Stimulated activated CD8-positive, alpha-beta memory T cell treated with anti-CD3 and anti-CD28 coated beads, Interleukin-7, amount 100 ng/mL, for 1 hour (primary cell): ENCODE measurements around the gene GAA.
A peak's percentile ranks its signal among the peaks of the same experiment; 100 is the strongest.

Source experiments
- DNase-seq, 2 donors: peaks; one replicate each; pipeline ENCODE4 v3.0.0-alpha.2; 2020; ENCODE audit warnings: low read depth in 2 of 2

The GAA gene

GRCh38 chr17:80101011-80101945 lies at the start of gene GAA:
Gene GAA, plus strand, starts transcription at chr17:80101581. Its CDS starts 3,006 bp downstream, at chr17:80104587.
- DNase-seq = peak; percentile 73 to 80

DNA sequence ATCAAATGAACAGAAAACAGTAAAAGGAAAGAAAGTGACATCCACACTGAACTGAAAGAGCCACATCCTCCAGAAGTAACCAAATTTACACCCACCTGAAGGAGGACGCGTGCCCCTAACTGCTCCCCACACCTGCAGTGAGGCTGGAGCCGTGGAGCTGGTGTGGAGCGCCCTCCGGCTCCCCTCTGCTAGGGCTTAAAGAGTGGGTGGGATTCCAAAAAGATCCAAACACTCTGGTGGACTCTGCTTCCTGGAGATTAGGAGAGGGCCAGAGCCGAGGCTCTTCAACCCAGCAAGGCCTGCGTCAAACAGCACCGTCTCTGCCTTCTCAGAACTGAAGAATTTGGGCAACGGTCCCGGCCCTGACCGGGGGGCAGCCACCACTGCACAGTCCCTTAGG lies 49.7 kb upstream of the GAA start:
- DNase-seq = no peak

DNA sequence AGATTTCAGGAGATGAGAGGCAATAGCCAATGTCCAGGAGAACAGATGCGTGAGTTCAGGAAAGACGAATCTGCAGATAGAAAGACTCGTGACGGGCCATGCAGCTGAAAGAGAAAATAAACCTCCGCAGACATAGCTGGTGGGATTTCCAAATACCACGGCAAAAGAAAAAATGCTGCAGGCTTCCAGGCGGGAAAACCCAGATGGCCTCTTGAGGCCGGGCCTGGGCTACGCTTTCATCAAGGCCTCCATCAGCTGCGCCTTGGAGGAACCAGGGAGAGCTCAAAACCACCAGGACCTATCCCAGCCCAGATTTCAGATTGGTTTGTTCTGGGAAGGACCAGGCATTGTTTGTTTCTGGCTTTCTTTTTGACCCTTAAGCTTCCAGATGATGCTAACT lies 48.3 kb upstream of the GAA start:
- DNase-seq = no peak

DNA sequence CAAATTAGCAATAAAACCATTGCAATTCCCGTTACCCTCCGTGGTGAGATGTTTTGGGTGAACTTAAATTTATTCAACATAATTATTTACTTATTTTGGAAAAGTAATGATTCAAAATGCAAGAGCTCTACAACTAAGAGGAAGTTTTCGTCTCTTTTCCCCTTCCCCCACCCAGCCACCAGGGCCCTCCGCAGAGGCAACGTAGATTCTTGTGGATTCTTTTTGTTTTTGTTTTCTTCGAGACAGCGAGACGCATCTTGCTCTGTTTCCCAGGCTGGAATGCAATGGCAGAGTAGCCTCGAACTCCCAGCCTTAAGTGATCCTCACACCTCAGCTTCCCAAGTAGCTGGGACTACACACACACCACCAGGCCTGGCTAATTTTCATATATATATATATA lies 45.8 kb upstream of the GAA start:
- no peak for DNase-seq

- no peak for DNase-seq
Measured at GRCh38 chr17:80058311-80058955, 42.9 kb upstream of the GAA start.

DNA sequence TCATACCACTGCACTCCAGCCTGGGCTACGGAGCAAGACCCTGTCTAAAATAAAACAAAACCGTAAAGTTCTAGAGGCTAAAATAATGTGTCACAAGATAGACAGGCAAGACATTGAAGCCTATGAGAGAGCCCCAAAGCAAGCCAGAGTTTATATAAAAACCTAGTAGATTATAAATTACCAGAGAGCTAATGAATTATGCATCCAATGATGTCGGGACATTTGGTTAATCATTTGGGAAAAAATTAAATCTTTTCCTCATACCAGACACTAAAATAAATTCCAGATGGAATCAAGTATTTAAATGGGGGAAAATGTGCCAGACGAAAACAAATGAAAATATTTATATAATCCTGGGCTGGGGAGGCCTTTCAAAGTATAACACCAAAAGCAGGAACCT lies 40.7 kb upstream of the GAA start:
- DNase-seq = no peak

GRCh38 chr17:80061421-80061820 lies 40.0 kb upstream of the GAA start:
- no peak for DNase-seq

DNA sequence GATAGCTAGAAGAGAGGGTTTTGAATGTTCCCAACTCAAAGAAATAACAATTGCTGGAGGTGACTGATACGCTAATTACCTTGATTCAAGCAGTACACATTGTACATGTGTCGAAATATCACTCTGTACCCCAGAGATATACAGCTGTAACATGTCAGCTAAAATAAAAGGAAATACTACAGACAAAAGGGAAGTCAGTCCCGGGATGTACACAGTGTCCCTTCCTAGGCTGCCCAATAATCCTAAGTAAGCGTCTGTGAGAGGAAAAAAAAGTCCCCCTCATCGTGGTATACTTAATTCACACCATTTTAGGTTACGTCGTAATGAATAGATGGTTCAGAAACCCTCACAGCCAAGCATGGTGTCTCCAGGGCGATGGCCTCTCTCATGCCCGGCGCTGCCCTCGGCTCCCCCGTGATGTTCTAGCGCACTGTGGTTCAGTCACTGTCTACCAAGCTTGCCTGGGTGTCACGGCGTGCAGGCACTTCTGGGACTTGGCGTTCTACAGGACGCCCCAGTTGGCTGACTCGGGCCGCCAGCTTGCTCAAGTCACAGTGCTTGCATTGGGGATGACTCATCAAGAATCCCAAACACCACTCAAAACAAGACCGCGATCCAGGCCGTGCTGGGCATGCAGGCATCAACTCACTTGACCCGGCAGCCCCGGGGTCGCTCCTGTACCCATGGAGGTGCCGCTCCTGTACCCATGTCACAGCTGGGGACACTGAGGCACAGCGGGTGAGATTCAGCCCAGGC lies 37.4 kb upstream of the GAA start:
- DNase-seq = no peak

DNA sequence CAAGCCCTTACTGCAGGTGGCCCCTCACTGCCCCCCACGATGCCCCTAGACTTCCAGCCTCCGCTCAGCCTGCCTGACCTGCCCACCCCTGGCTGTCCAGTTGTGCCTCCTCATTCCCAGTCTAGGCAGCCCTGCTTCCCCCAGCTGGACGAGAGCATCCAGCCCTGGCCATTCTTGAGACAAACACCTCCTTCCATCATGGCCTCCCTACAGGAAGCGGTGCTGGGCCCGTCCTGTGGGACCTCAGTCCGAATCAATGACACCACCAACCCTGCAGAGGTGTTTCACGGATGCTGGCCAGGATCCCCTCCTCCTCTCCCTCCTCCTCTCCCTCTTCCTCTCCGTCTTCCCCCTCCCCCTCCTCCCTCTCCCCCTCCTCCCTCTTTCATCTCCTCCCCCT lies 36.7 kb upstream of the GAA start:
- no peak for DNase-seq

DNA sequence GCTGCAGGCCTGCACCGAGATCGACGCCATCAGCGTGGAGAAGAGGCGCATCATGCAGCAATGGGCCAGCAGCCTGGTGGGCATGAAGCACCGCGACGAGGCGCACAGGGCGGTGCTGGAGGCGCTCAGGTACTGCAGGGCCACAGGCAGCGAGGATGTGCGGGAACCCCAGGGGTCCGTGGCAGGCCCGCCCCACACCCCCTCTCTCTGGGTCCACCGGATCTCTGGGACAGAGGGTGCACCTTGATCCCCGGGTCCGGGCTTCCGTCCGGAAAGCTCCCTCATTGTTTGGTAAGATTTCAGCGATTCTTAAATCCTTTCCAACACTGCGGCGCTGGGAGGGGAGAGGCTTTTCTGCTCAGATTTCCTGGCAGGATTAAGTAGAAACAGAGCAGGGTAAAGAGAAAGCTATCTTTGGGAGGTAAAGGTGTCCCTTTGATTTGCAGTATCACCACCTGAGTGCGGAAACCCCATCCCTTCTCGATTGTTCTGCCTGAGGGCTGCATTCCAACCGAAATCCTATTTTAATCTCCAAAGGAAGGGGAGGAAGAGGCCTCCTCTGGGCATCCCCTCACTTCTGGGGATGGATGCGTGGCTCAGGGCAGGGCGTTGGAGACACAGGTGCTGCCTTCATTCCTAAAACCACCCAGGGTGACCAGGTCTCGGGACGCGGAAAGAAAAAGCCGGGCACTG lies 35.8 kb upstream of the GAA start:
- DNase-seq = no peak

DNA sequence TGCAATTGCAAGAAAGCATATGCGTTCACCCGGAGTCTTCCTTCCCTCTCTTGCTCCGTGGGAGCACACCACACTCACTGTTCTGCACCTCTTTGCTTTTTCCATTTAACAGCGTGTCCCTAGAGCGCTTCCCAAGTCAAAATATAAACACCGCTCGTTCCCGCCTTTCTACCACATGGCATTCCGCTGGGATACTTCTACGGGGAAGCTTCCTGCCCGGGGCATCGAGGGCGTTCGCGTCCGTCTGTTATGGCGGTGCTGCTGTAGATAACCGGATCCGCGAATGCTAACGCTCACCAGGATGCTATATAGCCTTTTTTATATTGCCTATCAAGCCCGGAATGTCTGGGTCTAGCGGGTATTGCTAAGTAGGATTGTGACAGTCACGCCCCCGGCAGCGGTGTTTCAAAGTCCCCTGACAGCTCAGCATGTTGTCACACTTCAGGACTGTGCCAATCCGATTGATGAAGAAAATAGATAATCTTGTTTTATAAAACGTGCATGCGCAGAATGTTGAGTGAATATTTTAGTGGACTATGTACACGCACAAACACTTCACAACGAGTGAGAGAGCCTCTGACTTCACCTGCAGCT lies 33.9 kb upstream of the GAA start:
- DNase-seq = no peak

DNA sequence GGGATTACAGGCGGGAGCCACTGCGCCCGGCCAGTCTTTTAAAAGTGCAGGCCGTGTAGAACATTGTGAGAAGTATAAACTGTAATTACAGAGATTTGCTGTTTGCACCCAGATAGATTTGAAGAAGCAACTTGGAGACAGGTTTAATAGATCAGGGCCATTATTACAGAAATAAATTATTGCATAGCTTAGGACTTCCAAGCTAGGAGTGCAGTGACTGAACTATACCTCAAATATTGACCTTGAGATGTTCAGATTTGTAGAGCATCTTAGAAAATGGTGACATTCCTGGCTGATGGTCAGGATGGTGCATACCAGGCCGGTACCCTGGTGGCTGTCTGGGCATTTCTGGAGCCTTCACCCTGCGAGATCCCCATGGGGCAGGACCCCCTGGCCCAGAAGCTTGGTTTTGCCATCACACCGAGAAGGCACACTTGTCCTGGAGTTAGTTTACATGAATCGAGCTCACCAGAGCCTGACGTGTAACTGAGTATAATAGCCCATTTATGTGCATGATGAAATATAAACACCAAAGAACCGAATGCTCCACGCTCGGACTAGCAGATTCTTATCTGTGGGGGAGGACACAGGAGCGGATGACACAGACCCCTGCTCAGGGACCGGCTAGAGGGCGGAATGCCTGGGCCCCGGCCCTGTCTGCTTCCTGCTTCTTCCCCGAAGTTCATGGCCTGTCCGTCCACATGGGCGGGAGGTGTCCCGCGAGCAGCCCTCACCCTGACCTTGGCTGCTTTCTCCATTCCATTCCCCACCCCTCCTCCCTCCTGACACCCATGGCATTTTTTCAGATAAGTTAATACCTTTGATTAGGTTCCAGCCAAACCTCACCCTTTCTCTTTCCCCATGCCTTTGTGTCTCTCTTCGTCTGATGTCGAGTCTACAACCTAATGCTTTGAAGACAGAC lies 32.8 kb upstream of the GAA start:
- no peak for DNase-seq

GRCh38 chr17:80070375-80071115 lies 30.8 kb upstream of the GAA start:
- DNase-seq = no peak

GRCh38 chr17:80071116-80071841 lies 30.1 kb upstream of the GAA start:
- no peak for DNase-seq

DNA sequence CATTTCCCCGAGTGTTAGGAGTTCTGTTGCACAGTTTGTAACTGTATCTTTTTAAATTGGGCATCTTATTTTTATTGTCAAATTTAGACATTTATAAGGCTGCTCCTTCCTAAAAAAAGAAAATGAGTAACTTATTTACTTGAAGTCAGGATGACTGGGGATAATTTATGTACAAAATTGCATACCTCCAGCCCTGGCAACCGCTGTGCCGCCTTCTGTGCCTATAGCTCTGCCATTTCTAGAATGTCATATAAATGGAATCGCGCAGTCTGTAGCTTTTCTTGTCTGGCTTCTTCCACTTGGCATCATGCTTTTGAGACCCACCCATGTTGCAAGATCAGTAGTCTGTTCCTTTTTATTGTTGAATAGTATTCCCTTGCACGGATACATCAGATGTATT lies 29.0 kb upstream of the GAA start:
- no peak for DNase-seq

- no peak for DNase-seq
Measured at GRCh38 chr17:80080081-80080480, 21.3 kb upstream of the GAA start.

DNA sequence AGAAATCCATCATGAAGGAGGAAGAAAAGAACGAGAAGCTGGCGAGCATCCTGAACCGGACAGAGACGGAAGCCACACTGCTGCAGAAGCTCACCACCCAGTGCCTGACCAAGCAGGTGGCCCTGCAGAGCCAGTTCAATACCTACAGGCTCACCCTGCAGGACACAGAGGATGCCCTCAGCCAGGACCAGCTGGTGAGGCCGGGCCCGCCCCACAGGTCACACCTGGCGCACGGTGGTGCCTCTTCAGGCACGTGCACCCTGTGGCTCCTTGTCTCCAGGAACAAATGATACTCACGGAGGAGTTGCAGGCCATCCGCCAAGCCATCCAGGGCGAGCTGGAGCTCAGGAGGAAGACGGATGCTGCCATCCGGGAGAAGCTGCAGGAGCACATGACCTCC lies 19.8 kb upstream of the GAA start:
- no peak for DNase-seq

GRCh38 chr17:80082403-80083135 lies 18.8 kb upstream of the GAA start:
- peak; percentile 22 to 30 for DNase-seq
